ENCODE results near the gene MAGEB17. TPM values are rescaled to one million over a fixed set of nuclear protein-coding genes. Genes with fewer than 3 reads are reported as not detected.

Gene MAGEB17
- total and polyA plus RNA-seq, 2 experiments from 2014 or later: 0.14 to 0.42 TPM

DNA sequence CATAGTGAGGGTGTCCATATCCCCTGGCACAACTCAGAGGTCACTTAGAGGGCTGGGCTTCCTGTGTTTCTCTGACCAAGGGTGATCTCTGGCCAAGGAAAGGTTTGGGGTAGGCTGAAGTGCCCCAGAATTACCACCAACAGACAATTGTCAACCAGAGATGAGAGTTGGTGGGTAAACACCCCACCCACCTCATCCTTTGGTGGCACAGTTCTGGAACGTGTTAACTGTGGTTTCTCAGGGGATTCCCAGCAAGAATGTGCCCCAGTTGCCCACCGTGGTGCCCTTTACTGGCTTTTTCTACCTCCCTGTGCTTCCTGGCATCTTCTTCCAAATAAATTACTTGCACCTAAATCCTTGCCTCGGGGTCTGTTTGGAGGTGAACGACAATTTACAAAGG, 26.8 kb upstream of the MAGEB17 start:
- H2AFZ ChIP-seq: no peak overlapping the region
- H4K20me1 ChIP-seq (replicated peaks; ENCODE audit: insufficient read depth): no peaks in the 10 kb centered on the region
- H3K27me3 ChIP-seq (ENCODE audit: insufficient read depth): no peaks in the 10 kb centered on the region
- Mint-ChIP-seq H3K9me3 (peaks cover 7% of the 10 kb centered on the region; the same call in 1 of the 3 replicates), H3K36me3 (ENCODE audit: low read depth) (peaks cover 7% of the 10 kb centered on the region; the same call in 1 of the 3 replicates), H3K4me1 (no peaks in the 10 kb centered on the region), H3K4me3 (no peak overlapping the region), H3K27me3 (ENCODE audit: insufficient read depth, low read depth, poor library complexity) (no peaks in the 10 kb centered on the region), H3K27ac (no peak overlapping the region)
- H3K4me3 ChIP-seq: no peak overlapping the region
- no peak for TF ChIP-seq EZH2phosphoT487 (IDR thresholded peaks at IDR 0.05; ENCODE audit: unreplicated experiment)
- TF ChIP-seq JUNB (IDR thresholded peaks at IDR 0.05; ENCODE audit: unreplicated experiment): no peak
- no peak for TF ChIP-seq ZNF331 (CRISPR knock-in tag; IDR thresholded peaks at IDR 0.05; ENCODE audit: low read depth)
- TF ChIP-seq STAT1 (IDR thresholded peaks at IDR 0.05; ENCODE audit: unreplicated experiment): no peak
- TF ChIP-seq EZH2 (IDR thresholded peaks at IDR 0.05; ENCODE audit: low read depth, unreplicated experiment): no peak
- no peak for TF ChIP-seq POLR2AphosphoS5 (IDR thresholded peaks at IDR 0.05; ENCODE audit: low read depth)
- no peak for TF ChIP-seq CREB1 (CRISPR knock-in tag; IDR thresholded peaks at IDR 0.05; ENCODE audit: low read depth)
- TF ChIP-seq, protein P1, sequence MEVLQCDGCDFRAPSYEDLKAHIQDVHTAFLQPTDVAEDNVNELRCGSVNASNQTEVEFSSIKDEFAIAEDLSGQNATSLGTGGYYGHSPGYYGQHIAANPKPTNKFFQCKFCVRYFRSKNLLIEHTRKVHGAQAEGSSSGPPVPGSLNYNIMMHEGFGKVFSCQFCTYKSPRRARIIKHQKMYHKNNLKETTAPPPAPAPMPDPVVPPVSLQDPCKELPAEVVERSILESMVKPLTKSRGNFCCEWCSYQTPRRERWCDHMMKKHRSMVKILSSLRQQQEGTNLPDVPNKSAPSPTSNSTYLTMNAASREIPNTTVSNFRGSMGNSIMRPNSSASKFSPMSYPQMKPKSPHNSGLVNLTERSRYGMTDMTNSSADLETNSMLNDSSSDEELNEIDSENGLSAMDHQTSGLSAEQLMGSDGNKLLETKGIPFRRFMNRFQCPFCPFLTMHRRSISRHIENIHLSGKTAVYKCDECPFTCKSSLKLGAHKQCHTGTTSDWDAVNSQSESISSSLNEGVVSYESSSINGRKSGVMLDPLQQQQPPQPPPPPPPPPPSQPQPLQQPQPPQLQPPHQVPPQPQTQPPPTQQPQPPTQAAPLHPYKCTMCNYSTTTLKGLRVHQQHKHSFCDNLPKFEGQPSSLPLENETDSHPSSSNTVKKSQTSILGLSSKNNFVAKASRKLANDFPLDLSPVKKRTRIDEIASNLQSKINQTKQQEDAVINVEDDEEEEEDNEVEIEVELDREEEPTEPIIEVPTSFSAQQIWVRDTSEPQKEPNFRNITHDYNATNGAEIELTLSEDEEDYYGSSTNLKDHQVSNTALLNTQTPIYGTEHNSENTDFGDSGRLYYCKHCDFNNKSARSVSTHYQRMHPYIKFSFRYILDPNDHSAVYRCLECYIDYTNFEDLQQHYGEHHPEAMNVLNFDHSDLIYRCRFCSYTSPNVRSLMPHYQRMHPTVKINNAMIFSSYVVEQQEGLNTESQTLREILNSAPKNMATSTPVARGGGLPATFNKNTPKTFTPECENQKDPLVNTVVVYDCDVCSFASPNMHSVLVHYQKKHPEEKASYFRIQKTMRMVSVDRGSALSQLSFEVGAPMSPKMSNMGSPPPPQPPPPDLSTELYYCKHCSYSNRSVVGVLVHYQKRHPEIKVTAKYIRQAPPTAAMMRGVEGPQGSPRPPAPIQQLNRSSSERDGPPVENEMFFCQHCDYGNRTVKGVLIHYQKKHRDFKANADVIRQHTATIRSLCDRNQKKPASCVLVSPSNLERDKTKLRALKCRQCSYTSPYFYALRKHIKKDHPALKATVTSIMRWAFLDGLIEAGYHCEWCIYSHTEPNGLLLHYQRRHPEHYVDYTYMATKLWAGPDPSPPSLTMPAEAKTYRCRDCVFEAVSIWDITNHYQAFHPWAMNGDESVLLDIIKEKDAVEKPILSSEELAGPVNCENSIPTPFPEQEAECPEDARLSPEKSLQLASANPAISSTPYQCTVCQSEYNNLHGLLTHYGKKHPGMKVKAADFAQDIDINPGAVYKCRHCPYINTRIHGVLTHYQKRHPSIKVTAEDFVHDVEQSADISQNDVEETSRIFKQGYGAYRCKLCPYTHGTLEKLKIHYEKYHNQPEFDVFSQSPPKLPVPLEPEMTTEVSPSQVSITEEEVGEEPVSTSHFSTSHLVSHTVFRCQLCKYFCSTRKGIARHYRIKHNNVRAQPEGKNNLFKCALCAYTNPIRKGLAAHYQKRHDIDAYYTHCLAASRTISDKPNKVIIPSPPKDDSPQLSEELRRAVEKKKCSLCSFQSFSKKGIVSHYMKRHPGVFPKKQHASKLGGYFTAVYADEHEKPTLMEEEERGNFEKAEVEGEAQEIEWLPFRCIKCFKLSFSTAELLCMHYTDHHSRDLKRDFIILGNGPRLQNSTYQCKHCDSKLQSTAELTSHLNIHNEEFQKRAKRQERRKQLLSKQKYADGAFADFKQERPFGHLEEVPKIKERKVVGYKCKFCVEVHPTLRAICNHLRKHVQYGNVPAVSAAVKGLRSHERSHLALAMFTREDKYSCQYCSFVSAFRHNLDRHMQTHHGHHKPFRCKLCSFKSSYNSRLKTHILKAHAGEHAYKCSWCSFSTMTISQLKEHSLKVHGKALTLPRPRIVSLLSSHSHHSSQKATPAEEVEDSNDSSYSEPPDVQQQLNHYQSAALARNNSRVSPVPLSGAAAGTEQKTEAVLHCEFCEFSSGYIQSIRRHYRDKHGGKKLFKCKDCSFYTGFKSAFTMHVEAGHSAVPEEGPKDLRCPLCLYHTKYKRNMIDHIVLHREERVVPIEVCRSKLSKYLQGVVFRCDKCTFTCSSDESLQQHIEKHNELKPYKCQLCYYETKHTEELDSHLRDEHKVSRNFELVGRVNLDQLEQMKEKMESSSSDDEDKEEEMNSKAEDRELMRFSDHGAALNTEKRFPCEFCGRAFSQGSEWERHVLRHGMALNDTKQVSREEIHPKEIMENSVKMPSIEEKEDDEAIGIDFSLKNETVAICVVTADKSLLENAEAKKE (CRISPR knock-in tag; IDR thresholded peaks at IDR 0.05): no peak
- TF ChIP-seq, protein P2, sequence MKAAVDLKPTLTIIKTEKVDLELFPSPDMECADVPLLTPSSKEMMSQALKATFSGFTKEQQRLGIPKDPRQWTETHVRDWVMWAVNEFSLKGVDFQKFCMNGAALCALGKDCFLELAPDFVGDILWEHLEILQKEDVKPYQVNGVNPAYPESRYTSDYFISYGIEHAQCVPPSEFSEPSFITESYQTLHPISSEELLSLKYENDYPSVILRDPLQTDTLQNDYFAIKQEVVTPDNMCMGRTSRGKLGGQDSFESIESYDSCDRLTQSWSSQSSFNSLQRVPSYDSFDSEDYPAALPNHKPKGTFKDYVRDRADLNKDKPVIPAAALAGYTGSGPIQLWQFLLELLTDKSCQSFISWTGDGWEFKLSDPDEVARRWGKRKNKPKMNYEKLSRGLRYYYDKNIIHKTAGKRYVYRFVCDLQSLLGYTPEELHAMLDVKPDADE (IDR thresholded peaks at IDR 0.05): no peak
- TF ChIP-seq NANOG (IDR thresholded peaks at IDR 0.05; ENCODE audit: borderline replicate concordance): no peak
- DNase-seq (ENCODE audit: low spot score) (no peak), ATAC-seq (no peak)
- no peaks in the 10 kb centered on the region for H3K9me2 ChIP-seq (ENCODE audit: insufficient read depth)
- H3K27ac ChIP-seq (ENCODE audit: low read depth): no peak overlapping the region
- H3K36me3 ChIP-seq (ENCODE audit: insufficient read depth): no peaks in the 10 kb centered on the region
- H3K79me2 ChIP-seq (replicated peaks; ENCODE audit: insufficient read depth): peaks cover 18% of the 10 kb centered on the region
- 0 out of 2 replicates have a peak, but pooled peaks cover 4% of the 10 kb centered on the region for H3K4me1 ChIP-seq (ENCODE audit: insufficient read depth)
- no peak overlapping the region for H3K4me2 ChIP-seq
- H3F3A ChIP-seq (replicated peaks; ENCODE audit: low read depth): no peaks in the 10 kb centered on the region
